H9 (cell line): ENCODE measurements around the gene TGIF1. TPM values are rescaled to one million over a fixed set of nuclear protein-coding genes. Genes with fewer than 3 reads are reported as not detected.
"Not testable (repeated sequence)": the region's sequence is repeated elsewhere in the genome, so short reads cannot be mapped to it uniquely, and the experiment has no call there.

Experiments used
- DNase-seq: peaks from one replicate; pipeline ENCODE4 v3.0.0-alpha.2; 2017
- H2AFZ ChIP-seq: one replicate; pipeline ENCODE4 v1.6.1; 2013; ENCODE audit warnings: mild to moderate bottlenecking, low read length, control low read depth, moderate library complexity
- H2AK5ac ChIP-seq: 2 replicates; pipeline ENCODE4 v1.6.1; 2013; ENCODE audit warnings: low read length, control low read depth, mixed read lengths; ENCODE audit not compliant: insufficient read length
- H2BK120ac ChIP-seq: one replicate; pipeline ENCODE4 v1.6.1; 2013; ENCODE audit warnings: low read depth, mild to moderate bottlenecking, low read length, control low read depth, inconsistent platforms; ENCODE audit not compliant: poor library complexity, severe bottlenecking
- H2BK12ac ChIP-seq: 2 replicates; pipeline ENCODE4 v1.6.1; 2013; ENCODE audit warnings: low read length, control low read depth, mixed read lengths, low read depth; ENCODE audit not compliant: insufficient read length
- H2BK15ac ChIP-seq: 2 replicates; pipeline ENCODE4 v1.6.1; 2013; ENCODE audit warnings: low read depth, low read length, control low read depth
- H2BK20ac ChIP-seq: one replicate; pipeline ENCODE4 v1.6.1; 2013; ENCODE audit warnings: low read depth, mild to moderate bottlenecking, low read length, control low read depth, inconsistent platforms; ENCODE audit not compliant: poor library complexity, severe bottlenecking
- H2BK5ac ChIP-seq: 2 replicates; pipeline ENCODE4 v1.6.1; 2013; ENCODE audit warnings: low read length, control low read depth, mixed read lengths; ENCODE audit not compliant: insufficient read length
- H3K14ac ChIP-seq: 2 replicates; pipeline ENCODE4 v1.6.1; 2013; ENCODE audit warnings: low read length, control low read depth; ENCODE audit not compliant: insufficient read depth
- H3K18ac ChIP-seq: 2 replicates; pipeline ENCODE4 v1.6.1; 2013; ENCODE audit warnings: low read depth, mild to moderate bottlenecking, mixed read lengths, low read length, control low read depth; ENCODE audit not compliant: insufficient read length
- H3K23ac ChIP-seq: 2 replicates; pipeline ENCODE4 v1.6.1; 2013; ENCODE audit warnings: low read length, control low read depth, mixed read lengths, low read depth; ENCODE audit not compliant: insufficient read length
- H3K23me2 ChIP-seq: 2 replicates; pipeline ENCODE4 v1.6.1; 2013; ENCODE audit warnings: low read depth, mild to moderate bottlenecking, mixed read lengths, low read length, control low read depth; ENCODE audit not compliant: insufficient read length, poor library complexity, severe bottlenecking
- H3K27ac ChIP-seq: 2 replicates; pipeline ENCODE4 v1.5.1; 2013; ENCODE audit warnings: low read length, control low read depth, mixed read lengths, low read depth; ENCODE audit not compliant: insufficient read length
- H3K27me3 ChIP-seq: 2 replicates; pipeline ENCODE4 v1.6.1; 2013; ENCODE audit warnings: low read length, control low read depth, inconsistent platforms; ENCODE audit not compliant: insufficient read depth
- H3K4ac ChIP-seq: 2 replicates; pipeline ENCODE4 v1.6.1; 2013; ENCODE audit warnings: low read depth, mild to moderate bottlenecking, control low read depth, inconsistent platforms, low read length, moderate library complexity
- H3K4me1 ChIP-seq: 2 replicates; pipeline ENCODE4 v1.6.1; 2013; ENCODE audit warnings: low read length, control low read depth, inconsistent platforms; ENCODE audit not compliant: insufficient read depth
- H3K4me2 ChIP-seq: 2 replicates; pipeline ENCODE4 v1.6.1; 2013; ENCODE audit warnings: low read length, control low read depth, mixed read lengths; ENCODE audit not compliant: insufficient read length, insufficient read depth
- H3K56ac ChIP-seq: 2 replicates; pipeline ENCODE4 v1.6.1; 2013; ENCODE audit warnings: low read depth, mild to moderate bottlenecking, mixed read lengths, low read length, control low read depth; ENCODE audit not compliant: insufficient read length
- H3K79me1 ChIP-seq: 2 replicates; pipeline ENCODE4 v1.6.1; 2013; ENCODE audit warnings: low read depth, mild to moderate bottlenecking, moderate library complexity, low read length, control low read depth, inconsistent platforms; ENCODE audit not compliant: insufficient read depth, poor library complexity, severe bottlenecking
- H3K79me2 ChIP-seq: 2 replicates; pipeline ENCODE4 v1.6.1; 2013; ENCODE audit warnings: low read length, control low read depth, inconsistent platforms; ENCODE audit not compliant: insufficient read depth
- H3K9ac ChIP-seq: 2 replicates; pipeline ENCODE4 v1.6.1; 2013; ENCODE audit warnings: low read length, control low read depth, mixed read lengths; ENCODE audit not compliant: insufficient read length; ENCODE audit errors: extremely low read depth
- H3K9me3 ChIP-seq: one replicate; pipeline ENCODE4 v1.6.1; 2013; ENCODE audit warnings: low read depth, low read length, inconsistent platforms; ENCODE audit not compliant: control insufficient read depth
- H3T11ph ChIP-seq: one replicate; pipeline ENCODE4 v1.6.1; 2013; ENCODE audit warnings: mild to moderate bottlenecking, low read length, control low read depth, inconsistent platforms
- H4K20me1 ChIP-seq: one replicate; pipeline ENCODE4 v1.6.1; 2013; ENCODE audit not compliant: control insufficient read depth, insufficient read length, insufficient read depth
- H4K5ac ChIP-seq: 2 replicates; pipeline ENCODE4 v1.6.1; 2013; ENCODE audit warnings: low read depth, mild to moderate bottlenecking, mixed read lengths, low read length, control low read depth; ENCODE audit not compliant: insufficient read length
- H4K8ac ChIP-seq: replicated peaks from 2 replicates; pipeline ENCODE4 v1.6.1; 2013; ENCODE audit warnings: low read length, control low read depth, mixed read lengths, low read depth; ENCODE audit not compliant: insufficient read length
- H4K91ac ChIP-seq: 2 replicates; pipeline ENCODE4 v1.6.1; 2013; ENCODE audit warnings: low read depth, mild to moderate bottlenecking, moderate library complexity, mixed read lengths, low read length, control low read depth; ENCODE audit not compliant: insufficient read length
- H3K27ac Mint-ChIP-seq, 3 experiments: 2 replicates in 2 of 3; 3 replicates in 1 of 3; pipeline ENCODE4 v1.8.0; 2020 to 2021; ENCODE audit warnings: mixed read lengths in 3 of 3, mild to moderate bottlenecking in 1 of 3, moderate library complexity in 1 of 3
- H3K27me3 Mint-ChIP-seq: 2 replicates; pipeline ENCODE4 v1.8.0; 2021; ENCODE audit warnings: low read depth, mild to moderate bottlenecking, moderate library complexity, mixed read lengths
- H3K36me3 Mint-ChIP-seq, 3 experiments: 2 replicates in 2 of 3; 3 replicates in 1 of 3; pipeline ENCODE4 v1.8.0; 2020 to 2021; ENCODE audit warnings: low read depth in 3 of 3, mixed read lengths in 3 of 3; ENCODE audit not compliant: insufficient read depth in 1 of 3
- H3K4me1 Mint-ChIP-seq, 2 experiments: 2 replicates each; pipeline ENCODE4 v1.8.0; 2020; ENCODE audit warnings: mixed read lengths in 2 of 2
- H3K4me3 Mint-ChIP-seq, 2 experiments: 2 replicates in 1 of 2; 3 replicates in 1 of 2; pipeline ENCODE4 v1.8.0; 2020 to 2021; ENCODE audit warnings: mild to moderate bottlenecking in 2 of 2, mixed read lengths in 2 of 2, moderate library complexity in 1 of 2
- H3K9me3 Mint-ChIP-seq, 2 experiments: 2 replicates in 1 of 2; 3 replicates in 1 of 2; pipeline ENCODE4 v1.8.0; 2020; ENCODE audit warnings: mild to moderate bottlenecking in 2 of 2, mixed read lengths in 2 of 2, moderate library complexity in 1 of 2
- WGBS: extraction: QIAGEN DNeasy Blood & Tissue Kit; methylation state at CpG from one replicate; pipeline ENCODE4 v1.1.7; 2013; ENCODE audit warnings: missing lambda C conversion rate, low lambda C conversion rate, mixed read lengths; ENCODE audit not compliant: insufficient read length; ENCODE audit errors: extremely low coverage; 5-methylcytosine and 5-hydroxymethylcytosine counted together
- total RNA-seq: library from RNA; stranded (reverse); gene quantifications from 2 replicates; pipeline ENCODE4 v1.2.1, GENCODE V29; 2021
- TF ChIP-seq, protein P1 (sequence below): fragments of 200-600 bp; sonication (generic); conservative IDR thresholded peaks from 3 replicates; pipeline ENCODE4 v1.8.0; 2021; ENCODE audit warnings: antibody characterized with exemption, mild to moderate bottlenecking

TGIF1 gene
- total RNA-seq, 1 experiment from 2014 or later: 261 TPM

DNA sequence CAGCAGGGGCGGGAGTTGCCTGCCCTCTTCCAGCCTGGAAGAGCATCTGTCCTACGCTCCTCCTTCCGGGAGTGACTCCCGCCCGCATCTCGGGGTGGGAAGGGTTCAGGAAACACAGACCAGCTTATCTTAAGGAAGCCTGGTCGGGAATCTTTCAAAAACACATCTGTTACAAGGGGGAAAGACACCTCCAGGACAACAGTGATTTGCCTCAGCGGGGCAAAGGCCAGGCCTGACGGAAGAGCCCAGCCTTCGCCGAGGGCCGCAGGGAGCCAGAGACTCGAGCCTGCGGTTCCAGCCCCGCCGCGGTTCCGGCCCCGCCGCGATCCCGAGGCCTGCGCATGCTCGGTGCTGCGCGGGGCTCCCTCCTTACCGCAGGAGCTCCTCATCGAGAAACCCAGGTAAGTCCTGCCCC is 38.1 kb upstream of the TGIF1 start:
- H4K91ac ChIP-seq: no peak overlapping the region
- no CpG with 5 or more reads among the region's 28 CpGs for whole genome bisulfite sequencing
- H3K27ac ChIP-seq: no peak overlapping the region
- H2BK5ac ChIP-seq: no peak overlapping the region
- no peaks in the 10 kb centered on the region for H3K27me3 ChIP-seq
- no peaks in the 10 kb centered on the region for H3K79me2 ChIP-seq
- H3K4me2 ChIP-seq: no peak overlapping the region
- no peak overlapping the region for H2BK20ac ChIP-seq
- Mint-ChIP-seq H3K4me1 (peaks cover 11 to 12% of the 10 kb centered on the region in 2 experiments), H3K27ac (no peak overlapping the region), H3K36me3 (no peaks in the 10 kb centered on the region), H3K9me3 (no peaks in the 10 kb centered on the region), H3K27me3 (no peaks in the 10 kb centered on the region; the same call in 1 of the 2 replicates), H3K4me3 (no peak overlapping the region)
- no peaks in the 10 kb centered on the region for H4K20me1 ChIP-seq
- no peak overlapping the region for H2AK5ac ChIP-seq
- H3K23me2 ChIP-seq: no peaks in the 10 kb centered on the region
- no peak overlapping the region for H2BK120ac ChIP-seq
- DNase-seq: peak; percentile 45
- H3K18ac ChIP-seq: no peak overlapping the region
- H4K8ac ChIP-seq: no peak overlapping the region
- H3K14ac ChIP-seq: no peak overlapping the region
- TF ChIP-seq, protein P1, sequence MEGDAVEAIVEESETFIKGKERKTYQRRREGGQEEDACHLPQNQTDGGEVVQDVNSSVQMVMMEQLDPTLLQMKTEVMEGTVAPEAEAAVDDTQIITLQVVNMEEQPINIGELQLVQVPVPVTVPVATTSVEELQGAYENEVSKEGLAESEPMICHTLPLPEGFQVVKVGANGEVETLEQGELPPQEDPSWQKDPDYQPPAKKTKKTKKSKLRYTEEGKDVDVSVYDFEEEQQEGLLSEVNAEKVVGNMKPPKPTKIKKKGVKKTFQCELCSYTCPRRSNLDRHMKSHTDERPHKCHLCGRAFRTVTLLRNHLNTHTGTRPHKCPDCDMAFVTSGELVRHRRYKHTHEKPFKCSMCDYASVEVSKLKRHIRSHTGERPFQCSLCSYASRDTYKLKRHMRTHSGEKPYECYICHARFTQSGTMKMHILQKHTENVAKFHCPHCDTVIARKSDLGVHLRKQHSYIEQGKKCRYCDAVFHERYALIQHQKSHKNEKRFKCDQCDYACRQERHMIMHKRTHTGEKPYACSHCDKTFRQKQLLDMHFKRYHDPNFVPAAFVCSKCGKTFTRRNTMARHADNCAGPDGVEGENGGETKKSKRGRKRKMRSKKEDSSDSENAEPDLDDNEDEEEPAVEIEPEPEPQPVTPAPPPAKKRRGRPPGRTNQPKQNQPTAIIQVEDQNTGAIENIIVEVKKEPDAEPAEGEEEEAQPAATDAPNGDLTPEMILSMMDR: no peak
- no peak overlapping the region for H3K23ac ChIP-seq
- no peaks in the 10 kb centered on the region for H3K79me1 ChIP-seq
- no peaks in the 10 kb centered on the region for H3K4me1 ChIP-seq
- no peak overlapping the region for H2AFZ ChIP-seq
- H3K9ac ChIP-seq: no peak overlapping the region
- H2BK15ac ChIP-seq: no peak overlapping the region
- H3K9me3 ChIP-seq: no peaks in the 10 kb centered on the region
- H4K5ac ChIP-seq: no peak overlapping the region
- no peak overlapping the region for H3K56ac ChIP-seq
- no peak overlapping the region for H3K4ac ChIP-seq
- H2BK12ac ChIP-seq: no peak overlapping the region
- H3T11ph ChIP-seq: no peak overlapping the region

DNA sequence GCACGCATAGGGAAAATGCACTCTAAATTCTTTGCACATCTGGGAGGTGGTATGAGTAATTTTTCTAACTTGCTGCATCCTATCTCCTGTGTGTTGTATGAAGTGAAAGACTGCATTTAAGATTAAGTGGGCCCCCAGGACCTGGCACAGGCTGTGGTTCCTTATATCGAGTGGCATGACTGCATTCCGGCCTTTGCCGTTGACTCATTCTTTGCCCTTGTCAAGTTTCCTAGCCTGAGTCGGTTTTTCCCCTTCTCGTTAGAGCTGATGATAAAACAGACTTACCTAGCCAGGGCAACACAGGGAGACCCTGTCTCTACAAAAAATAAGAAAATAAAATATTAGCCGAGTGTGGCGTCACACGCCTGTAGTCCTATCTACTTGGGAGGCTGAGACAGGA is 37.4 kb upstream of the TGIF1 start:
- H2BK120ac ChIP-seq, H2BK20ac ChIP-seq, H3K4ac ChIP-seq, H4K20me1 ChIP-seq, H3T11ph ChIP-seq, H3K23me2 ChIP-seq, H3K27ac ChIP-seq, H3K27ac Mint-ChIP-seq, H3K4me2 ChIP-seq, H3K4me1 ChIP-seq, H3K79me1 ChIP-seq, DNase-seq, H4K5ac ChIP-seq, H3K9ac ChIP-seq, H4K91ac ChIP-seq, H3K27me3 Mint-ChIP-seq, H3K23ac ChIP-seq, H3K36me3 Mint-ChIP-seq, H2AK5ac ChIP-seq, H3K9me3 ChIP-seq, H3K14ac ChIP-seq, H3K27me3 ChIP-seq, H3K4me3 Mint-ChIP-seq, H2BK5ac ChIP-seq, H4K8ac ChIP-seq, H2AFZ ChIP-seq, H3K18ac ChIP-seq, H2BK15ac ChIP-seq, H3K9me3 Mint-ChIP-seq, H3K79me2 ChIP-seq, H2BK12ac ChIP-seq, H3K56ac ChIP-seq: not testable (repeated sequence)
- no CpG with 5 or more reads among the region's 9 CpGs for WGBS
- peaks cover 11 to 12% of the 10 kb centered on the region in 2 experiments for H3K4me1 Mint-ChIP-seq
